Stimulated activated CD4-positive, alpha-beta T cell treated with anti-CD3 and anti-CD28 coated beads, Interleukin-12 subunit alpha, Interleukin-12 subunit beta, amount 100 ng/mL, for 24 hours (primary cell): Measurements from ENCODE around the gene KCNS1.
"Not testable (repeated sequence)": the region's sequence is repeated elsewhere in the genome, so short reads cannot be mapped to it uniquely, and the experiment has no call there.

Experiments
- DNase-seq, 2 experiments: peaks; one replicate each; pipeline ENCODE4 v3.0.0-alpha.2; 2020; ENCODE audit warnings: low read depth in 2 of 2

The KCNS1 gene

GRCh38 chr20:45080867-45081624, 19.9 kb downstream of the KCNS1 start:
- no peak for DNase-seq

GRCh38 chr20:45077559-45077958, 23.4 kb downstream of the KCNS1 start:
- DNase-seq: no peak

GRCh38 chr20:45073221-45073620, 27.7 kb downstream of the KCNS1 start:
- DNase-seq: no peak

GRCh38 chr20:45072066-45072465, 28.9 kb downstream of the KCNS1 start:
- no peak for DNase-seq

- DNase-seq: no peak
Measured at GRCh38 chr20:45070932-45071632, 29.8 kb downstream of the KCNS1 start.

- no peak for DNase-seq
Measured at GRCh38 chr20:45069261-45069660, 31.7 kb downstream of the KCNS1 start.

GRCh38 chr20:45067558-45067957, 33.4 kb downstream of the KCNS1 start:
- DNase-seq: no peak

GRCh38 chr20:45067087-45067486, 33.8 kb downstream of the KCNS1 start:
- DNase-seq: no peak

- DNase-seq: no peak
Measured at GRCh38 chr20:45066372-45066771, 34.6 kb downstream of the KCNS1 start.

GRCh38 chr20:45064812-45065211, 36.1 kb downstream of the KCNS1 start:
- DNase-seq: no peak

GRCh38 chr20:45063107-45063506, 37.8 kb downstream of the KCNS1 start:
- not testable (repeated sequence) for DNase-seq

- no peak for DNase-seq
Measured at GRCh38 chr20:45061244-45061643, 39.7 kb downstream of the KCNS1 start.

GRCh38 chr20:45060294-45060693, 40.6 kb downstream of the KCNS1 start:
- no peak for DNase-seq

- no peak for DNase-seq
Measured at GRCh38 chr20:45059022-45059728, 41.8 kb downstream of the KCNS1 start.

- DNase-seq: no peak
Measured at GRCh38 chr20:45058168-45058850, 42.6 kb downstream of the KCNS1 start.

GRCh38 chr20:45056473-45057173, 44.3 kb downstream of the KCNS1 start:
- no peak for DNase-seq

GRCh38 chr20:45055056-45055455, 45.9 kb downstream of the KCNS1 start:
- DNase-seq: no peak

- no peak for DNase-seq
Measured at GRCh38 chr20:45053430-45054351, 47.2 kb downstream of the KCNS1 start.

GRCh38 chr20:45052698-45053429, 48.1 kb downstream of the KCNS1 start:
- no peak for DNase-seq
